ENCODE results near the gene PNRC2. TPM values are rescaled to one million over a fixed set of nuclear protein-coding genes. Genes with fewer than 3 reads are reported as not detected.

The PNRC2 gene
- total and polyA plus RNA-seq, 2 of the 13 experiments (the other 11 are each of a cell fraction or from before 2014, with no cell fraction given): 74.9 to 97.5 TPM

GRCh38 chr1:23979881-23980727 lies 20.5 kb downstream of the PNRC2 start, which contains the start of gene SRSF10 (continued):
- TF ChIP-seq HNF4A (CRISPR knock-in tag; IDR thresholded peaks at IDR 0.05) (no peak), RBAK (CRISPR knock-in tag; IDR thresholded peaks at IDR 0.05) (no peak), HIC2 (CRISPR knock-in tag; IDR thresholded peaks at IDR 0.05; ENCODE audit: low read depth) (no peak), ZNF17 (CRISPR knock-in tag; IDR thresholded peaks at IDR 0.05) (no peak), SP4 (CRISPR knock-in tag; IDR thresholded peaks at IDR 0.05) (peak; percentile 72; the same call in 1 of the 2 replicates), ZNF883 (CRISPR knock-in tag; IDR thresholded peaks at IDR 0.05; ENCODE audit: not compliant biosample characterization) (peak; percentile 98), ZNF83 (CRISPR knock-in tag; IDR thresholded peaks at IDR 0.05; ENCODE audit: borderline replicate concordance) (peak; percentile 92; the same call in 1 of the 2 replicates), RBFOX2 (IDR thresholded peaks at IDR 0.05; ENCODE audit: low read depth, low read length) (peak; percentile 100), PLSCR1 (CRISPR knock-in tag; IDR thresholded peaks at IDR 0.05; ENCODE audit: borderline replicate concordance) (no peak), FOSL2 (CRISPR knock-in tag; IDR thresholded peaks at IDR 0.05) (0 out of 2 replicates have a peak, but pooled peaks have one; percentile 4), BRF2 (CRISPR knock-in tag; IDR thresholded peaks at IDR 0.05) (peak; percentile 30; the same call in 1 of the 2 replicates), SNAPC5 (CRISPR knock-in tag; IDR thresholded peaks at IDR 0.05; ENCODE audit: borderline replicate concordance) (0 out of 2 replicates have a peak, but pooled peaks have one; percentile 49), PHF8 (CRISPR knock-in tag; IDR thresholded peaks at IDR 0.05) (peak; percentile 99), BRCA1 (CRISPR knock-in tag; IDR thresholded peaks at IDR 0.05) (peak; percentile 88; the same call in 1 of the 2 replicates), ZNF3 (CRISPR knock-in tag; IDR thresholded peaks at IDR 0.05) (no peak), POLR2A (IDR thresholded peaks at IDR 0.05; ENCODE audit: insufficient read depth in 1 of 2, low read depth in 2 of 2, low read length in 2 of 2) (peak; percentile 98), NAIF1 (CRISPR knock-in tag; IDR thresholded peaks at IDR 0.05; ENCODE audit: borderline replicate concordance) (peak; percentile 84), KDM5A (IDR thresholded peaks at IDR 0.05; ENCODE audit: borderline replicate concordance, low read length) (peak; percentile 40; the same call in 1 of the 2 replicates), DZIP1 (CRISPR knock-in tag; IDR thresholded peaks at IDR 0.05) (peak; percentile 66; the same call in 1 of the 2 replicates), ZBTB20 (CRISPR knock-in tag; IDR thresholded peaks at IDR 0.05; ENCODE audit: borderline replicate concordance, low read depth) (peak; percentile 45; the same call in 1 of the 2 replicates), ERF (CRISPR knock-in tag; IDR thresholded peaks at IDR 0.05) (peak; percentile 66; the same call in 1 of the 2 replicates), ZNF747 (CRISPR knock-in tag; IDR thresholded peaks at IDR 0.05; ENCODE audit: borderline replicate concordance) (peak; percentile 84; the same call in 1 of the 2 replicates), ZNF354B (CRISPR knock-in tag; IDR thresholded peaks at IDR 0.05) (no peak)
